ENCODE data around the gene COX6A1.
"Not testable (repeated sequence)": the region's sequence is repeated elsewhere in the genome, so short reads cannot be mapped to it uniquely, and the experiment has no call there.

Gene COX6A1

GRCh38 chr12:120474616-120474960, 36.7 kb downstream of the COX6A1 start:
- peak; percentile 65 to 91 for DNase-seq (ENCODE audit: low read depth in 1 of 2, low spot score in 1 of 2)
- in situ Hi-C loops (cut with HindIII; ENCODE audit: low pct_unique_long_range_greater_than_20kb, low sequenced_read_pairs): no loop called here
- peak; percentile 59; the same call in 1 of the 2 replicates for TF ChIP-seq JUND (IDR thresholded peaks at IDR 0.05; ENCODE audit: low read depth)

GRCh38 chr12:120475643-120476042, 37.7 kb downstream of the COX6A1 start:
- DNase-seq (ENCODE audit: low read depth in 1 of 2, low spot score in 1 of 2): no peak
- no peak for TF ChIP-seq JUND (IDR thresholded peaks at IDR 0.05; ENCODE audit: low read depth)
- in situ Hi-C loops (cut with HindIII; ENCODE audit: low pct_unique_long_range_greater_than_20kb, low sequenced_read_pairs): no loop called here

- TF ChIP-seq JUND (IDR thresholded peaks at IDR 0.05; ENCODE audit: low read depth): no peak
- in situ Hi-C loops (cut with HindIII; ENCODE audit: low pct_unique_long_range_greater_than_20kb, low sequenced_read_pairs): no loop called here
- peak in 1 of 2 experiments; percentile 64 for DNase-seq (ENCODE audit: low read depth in 1 of 2, low spot score in 1 of 2)
Observed at GRCh38 chr12:120479458-120479857, 41.5 kb downstream of the COX6A1 start.

GRCh38 chr12:120480211-120480610, 42.3 kb downstream of the COX6A1 start:
- in situ Hi-C loops (cut with HindIII; ENCODE audit: low pct_unique_long_range_greater_than_20kb, low sequenced_read_pairs): no loop called here
- TF ChIP-seq JUND (IDR thresholded peaks at IDR 0.05; ENCODE audit: low read depth): no peak
- no peak for DNase-seq (ENCODE audit: low read depth in 1 of 2, low spot score in 1 of 2)

- TF ChIP-seq JUND (IDR thresholded peaks at IDR 0.05; ENCODE audit: low read depth): no peak
- no peak for DNase-seq (ENCODE audit: low read depth in 1 of 2, low spot score in 1 of 2)
- in situ Hi-C loops (cut with HindIII; ENCODE audit: low pct_unique_long_range_greater_than_20kb, low sequenced_read_pairs): no loop called here
Observed at GRCh38 chr12:120481022-120481767, 43.3 kb downstream of the COX6A1 start.

GRCh38 chr12:120483621-120484020, 45.7 kb downstream of the COX6A1 start:
- DNase-seq (ENCODE audit: low read depth in 1 of 2, low spot score in 1 of 2): no peak
- TF ChIP-seq JUND (IDR thresholded peaks at IDR 0.05; ENCODE audit: low read depth): no peak
- in situ Hi-C loops (cut with HindIII; ENCODE audit: low pct_unique_long_range_greater_than_20kb, low sequenced_read_pairs): no loop called here

GRCh38 chr12:120485961-120486881, 48.3 kb downstream of the COX6A1 start:
- DNase-seq (ENCODE audit: low read depth in 1 of 2, low spot score in 1 of 2): no peak
- TF ChIP-seq JUND (IDR thresholded peaks at IDR 0.05; ENCODE audit: low read depth): no peak
- in situ Hi-C loops (cut with HindIII; ENCODE audit: low pct_unique_long_range_greater_than_20kb, low sequenced_read_pairs): no loop called here

- in situ Hi-C loops (cut with HindIII; ENCODE audit: low pct_unique_long_range_greater_than_20kb, low sequenced_read_pairs); DNase-seq (ENCODE audit: low read depth in 1 of 2, low spot score in 1 of 2): not testable (repeated sequence)
Observed at GRCh38 chr12:120487552-120487951, 49.6 kb downstream of the COX6A1 start.

- in situ Hi-C loops (cut with HindIII; ENCODE audit: low pct_unique_long_range_greater_than_20kb, low sequenced_read_pairs): no loop called here
- DNase-seq (ENCODE audit: low read depth in 1 of 2, low spot score in 1 of 2): no peak
- TF ChIP-seq JUND (IDR thresholded peaks at IDR 0.05; ENCODE audit: low read depth): no peak
Observed at GRCh38 chr12:120488057-120488640, 50.2 kb downstream of the COX6A1 start.

GRCh38 chr12:120489018-120489417, 51.1 kb downstream of the COX6A1 start:
- in situ Hi-C loops (cut with HindIII; ENCODE audit: low pct_unique_long_range_greater_than_20kb, low sequenced_read_pairs): no loop called here
- DNase-seq (ENCODE audit: low read depth in 1 of 2, low spot score in 1 of 2): no peak
- TF ChIP-seq JUND (IDR thresholded peaks at IDR 0.05; ENCODE audit: low read depth): no peak

- in situ Hi-C loops (cut with HindIII; ENCODE audit: low pct_unique_long_range_greater_than_20kb, low sequenced_read_pairs): no loop called here
- TF ChIP-seq JUND (IDR thresholded peaks at IDR 0.05; ENCODE audit: low read depth): no peak
- DNase-seq (ENCODE audit: low read depth in 1 of 2, low spot score in 1 of 2): no peak
Observed at GRCh38 chr12:120490325-120490724, 52.4 kb downstream of the COX6A1 start.
